ENCODE results near the gene POSTN.
"Not testable (repeated sequence)": the region's sequence is repeated elsewhere in the genome, so short reads cannot be mapped to it uniquely, and the experiment has no call there.

POSTN gene

GRCh38 chr13:37596805-37597204, 1.8 kb downstream of the POSTN start:
- no peak for DNase-seq

DNA sequence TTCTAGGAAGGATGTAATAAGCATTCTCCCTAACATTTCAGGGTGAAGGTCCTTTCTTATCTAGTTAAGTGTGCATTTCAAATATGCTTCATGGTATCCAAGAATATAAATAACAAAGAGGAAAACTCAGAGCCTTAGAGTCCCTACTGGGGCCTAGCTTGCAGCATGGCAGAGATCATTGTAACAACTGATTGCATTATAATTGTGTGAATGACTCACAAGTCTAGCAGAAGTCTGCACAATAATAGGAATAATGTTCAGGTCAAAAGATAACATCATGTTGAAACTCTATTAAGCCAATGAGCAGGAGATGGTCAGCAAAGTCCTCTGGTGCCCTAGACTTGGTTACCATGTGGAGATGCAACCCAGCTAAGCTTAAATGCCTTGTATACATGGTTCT, 3.4 kb downstream of the POSTN start:
- DNase-seq = no peak

GRCh38 chr13:37594550-37594949, 4.0 kb downstream of the POSTN start:
- DNase-seq = no peak

- not testable (repeated sequence) for DNase-seq
Observed at GRCh38 chr13:37589381-37589780, 9.2 kb downstream of the POSTN start.

- DNase-seq = no peak
Observed at GRCh38 chr13:37587236-37587635, 11.3 kb downstream of the POSTN start.

DNA sequence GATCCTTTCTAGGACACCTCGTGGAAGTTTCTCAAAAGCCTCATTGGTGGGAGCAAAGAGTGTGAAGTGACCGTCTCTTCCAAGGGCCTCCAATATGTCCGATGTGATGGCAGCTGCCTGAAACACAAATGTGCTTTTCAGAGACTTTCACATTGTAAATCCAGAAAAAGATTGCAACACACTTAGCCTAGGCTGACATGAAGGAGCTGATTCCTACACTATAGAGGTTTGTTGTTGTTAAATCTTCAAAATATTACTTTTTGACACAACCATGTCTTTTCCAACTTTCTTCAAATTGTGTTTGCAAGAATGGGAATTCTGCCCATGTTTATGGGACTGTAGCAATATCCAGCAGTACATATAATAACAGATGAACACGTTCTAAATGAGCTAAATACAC, 12.4 kb downstream of the POSTN start:
- DNase-seq = no peak

DNA sequence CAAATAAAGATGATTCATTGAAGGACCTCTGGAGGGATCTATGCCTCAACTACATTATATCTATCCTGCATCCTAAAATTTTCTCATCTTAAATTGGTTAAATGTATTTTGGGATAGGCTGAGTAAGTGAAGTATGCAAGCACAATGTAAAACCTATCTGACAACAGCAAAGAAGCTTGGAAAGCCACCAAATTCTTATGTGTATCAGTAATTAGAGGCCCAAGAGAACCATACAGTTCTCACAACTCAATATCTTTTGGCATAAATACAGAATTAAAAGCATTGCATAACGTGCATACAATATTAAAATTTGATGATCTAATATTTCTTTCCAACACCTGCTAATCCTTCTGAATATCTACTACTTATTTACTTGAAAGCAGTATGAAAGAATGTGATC, 13.0 kb downstream of the POSTN start:
- no peak for DNase-seq

GRCh38 chr13:37576601-37577000, 22.0 kb downstream of the POSTN start:
- DNase-seq = no peak

DNA sequence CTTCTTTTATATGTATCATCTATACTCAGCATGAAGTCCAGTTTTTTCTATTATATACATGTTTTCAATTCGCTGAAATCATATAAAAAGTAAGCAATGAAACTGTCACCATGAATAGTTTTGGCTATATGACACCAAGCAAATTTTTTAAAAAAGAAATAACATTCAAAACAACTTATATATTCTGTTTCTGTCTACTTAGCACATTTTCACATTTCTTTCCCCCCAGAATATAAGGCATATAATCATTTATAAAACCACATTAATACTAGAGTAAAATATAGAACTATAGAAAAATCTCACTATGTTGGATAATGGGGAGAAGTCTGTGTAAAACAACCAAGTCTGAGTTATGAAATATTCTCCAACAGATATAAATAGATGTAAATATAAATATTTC, 33.1 kb downstream of the POSTN start:
- no peak for DNase-seq

DNA sequence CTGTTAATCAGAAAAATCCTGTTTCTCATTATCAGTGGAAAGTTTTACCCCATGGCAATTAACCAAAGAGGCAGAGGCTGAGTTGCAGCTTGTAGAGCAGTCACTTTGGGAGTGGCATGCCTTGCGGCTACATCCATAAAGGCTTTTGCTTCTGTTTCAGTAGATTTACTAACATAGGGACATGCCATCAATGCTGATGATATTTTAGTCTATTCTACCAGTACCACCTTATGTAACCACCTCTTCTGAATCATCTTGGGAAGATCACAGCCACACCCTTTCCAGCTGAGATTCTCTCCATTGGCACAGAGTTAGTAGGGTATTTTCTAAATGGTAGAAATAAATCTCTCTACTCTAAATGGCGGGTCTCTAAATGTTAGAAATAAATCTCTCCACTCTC, 37.5 kb downstream of the POSTN start:
- no peak for DNase-seq

DNA sequence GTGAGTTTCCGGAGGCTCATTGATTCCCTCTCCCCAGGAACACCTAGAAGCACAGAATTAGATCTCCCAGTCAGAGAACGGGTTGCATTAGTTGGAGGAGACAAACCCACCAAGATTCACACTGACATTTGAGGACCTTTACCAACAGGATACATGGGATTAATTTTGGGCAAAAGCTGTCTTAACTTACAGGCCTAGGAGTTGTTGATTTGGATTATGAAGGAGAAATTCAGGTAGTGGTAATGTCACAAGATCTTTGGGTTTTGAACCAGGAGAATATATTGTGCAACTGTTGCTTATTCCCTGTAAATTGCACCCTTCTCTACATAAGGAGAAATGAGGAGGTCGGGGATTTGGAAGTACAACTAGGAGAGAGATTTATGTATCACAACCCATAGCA, 38.0 kb downstream of the POSTN start:
- no peak for DNase-seq

DNA sequence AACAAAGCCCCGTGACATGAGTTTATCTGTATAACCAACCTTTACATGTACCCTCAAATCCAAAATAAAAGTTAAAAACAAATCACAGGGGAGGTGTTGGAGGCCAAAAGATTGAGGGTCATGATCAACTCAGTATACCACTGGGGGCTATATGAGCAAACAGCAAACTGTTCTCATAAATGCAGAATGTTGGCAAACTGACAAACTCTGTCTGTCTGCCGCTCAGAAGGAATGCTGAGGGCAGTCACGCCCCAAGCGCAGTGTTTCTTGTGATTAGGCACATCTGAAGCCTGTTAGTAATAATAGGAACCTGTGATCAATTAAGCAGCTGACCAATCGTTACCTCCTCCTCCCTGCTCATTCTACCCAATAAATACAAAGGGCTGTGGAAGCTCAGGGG, 39.8 kb downstream of the POSTN start:
- not testable (repeated sequence) for DNase-seq

- DNase-seq = no peak
Observed at GRCh38 chr13:37546087-37546486, 52.5 kb downstream of the POSTN start.

DNA sequence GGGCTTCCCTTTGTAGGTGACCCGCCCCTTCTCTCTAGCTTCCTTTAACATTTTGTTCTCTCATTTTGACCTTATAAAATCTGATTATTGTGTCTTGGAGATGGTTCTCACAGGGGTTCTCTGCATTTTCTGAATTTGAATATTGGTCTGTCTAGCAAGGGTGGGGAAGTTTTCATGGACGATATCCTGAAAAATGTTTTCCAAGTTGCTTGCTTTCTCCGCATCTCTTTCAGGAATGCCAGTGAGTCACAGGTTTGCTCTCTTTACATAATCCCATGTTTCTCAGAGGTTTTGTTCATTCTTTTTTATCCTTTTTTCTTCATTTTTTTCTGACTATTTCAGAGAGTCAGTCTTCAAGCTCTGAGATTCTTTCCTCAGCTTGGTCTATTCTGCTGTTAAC, 53.6 kb downstream of the POSTN start:
- no peak for DNase-seq

- no peak for DNase-seq
Observed at GRCh38 chr13:37539976-37540605, 58.5 kb downstream of the POSTN start.

GRCh38 chr13:37539170-37539569, 59.4 kb downstream of the POSTN start:
- DNase-seq = no peak

DNA sequence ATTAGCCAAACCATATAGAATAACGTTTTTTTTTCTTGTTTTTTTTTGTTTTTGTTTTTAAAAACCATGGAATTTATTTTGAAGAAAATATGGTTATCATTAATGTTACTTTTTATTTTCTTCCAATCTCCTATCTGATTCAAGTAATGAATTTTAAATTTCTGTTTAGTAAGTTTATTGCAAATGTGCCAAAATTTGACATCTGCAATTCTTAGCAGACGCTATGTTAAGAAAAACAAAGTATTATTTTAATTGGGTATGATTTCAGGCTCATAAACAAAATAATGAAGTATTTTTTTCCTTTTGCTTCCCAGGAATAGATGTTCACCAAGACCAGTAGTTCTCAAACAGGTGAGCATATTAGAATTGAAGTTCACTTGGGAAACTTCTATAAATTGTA, 63.1 kb downstream of the POSTN start:
- no peak for DNase-seq

DNA sequence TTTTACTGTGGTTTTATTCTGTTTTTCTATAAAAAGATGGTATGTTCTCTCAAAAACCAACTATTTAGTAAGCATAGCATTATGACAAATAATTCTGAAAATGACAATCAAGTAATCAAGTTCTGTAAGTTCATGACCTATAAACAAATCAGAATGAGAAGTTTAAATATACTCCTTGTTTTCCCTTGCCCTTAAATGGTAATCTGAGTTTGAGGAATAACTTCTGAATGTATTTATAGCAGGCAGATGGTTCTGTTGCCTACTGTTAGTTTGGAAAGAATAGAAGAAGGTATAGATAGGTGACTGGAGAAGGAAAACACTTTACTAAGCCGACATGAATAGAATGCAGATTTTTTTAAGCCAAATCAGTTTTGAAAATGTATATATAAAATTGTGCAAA, 63.9 kb downstream of the POSTN start:
- DNase-seq = no peak

DNA sequence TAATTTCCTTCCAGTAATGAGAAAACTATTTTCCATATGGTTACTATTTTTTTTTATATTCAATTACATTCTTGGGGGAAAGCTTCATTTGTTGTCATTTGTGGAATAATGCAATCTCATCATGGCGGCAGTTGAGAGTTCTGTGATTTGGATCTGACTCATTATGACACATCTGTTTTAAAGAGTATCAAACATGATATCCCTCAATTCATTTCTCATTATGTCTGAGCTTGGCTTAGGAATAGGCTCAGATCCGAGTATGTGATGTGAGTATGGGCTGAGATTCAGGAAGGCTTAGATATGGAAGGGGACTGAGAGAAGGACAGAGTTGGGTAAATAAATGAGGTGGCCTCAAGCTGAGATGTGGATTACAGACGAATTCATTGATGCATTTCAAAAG, 64.4 kb downstream of the POSTN start:
- no peak for DNase-seq

- DNase-seq = no peak
Observed at GRCh38 chr13:37531049-37531448, 67.5 kb downstream of the POSTN start.

DNA sequence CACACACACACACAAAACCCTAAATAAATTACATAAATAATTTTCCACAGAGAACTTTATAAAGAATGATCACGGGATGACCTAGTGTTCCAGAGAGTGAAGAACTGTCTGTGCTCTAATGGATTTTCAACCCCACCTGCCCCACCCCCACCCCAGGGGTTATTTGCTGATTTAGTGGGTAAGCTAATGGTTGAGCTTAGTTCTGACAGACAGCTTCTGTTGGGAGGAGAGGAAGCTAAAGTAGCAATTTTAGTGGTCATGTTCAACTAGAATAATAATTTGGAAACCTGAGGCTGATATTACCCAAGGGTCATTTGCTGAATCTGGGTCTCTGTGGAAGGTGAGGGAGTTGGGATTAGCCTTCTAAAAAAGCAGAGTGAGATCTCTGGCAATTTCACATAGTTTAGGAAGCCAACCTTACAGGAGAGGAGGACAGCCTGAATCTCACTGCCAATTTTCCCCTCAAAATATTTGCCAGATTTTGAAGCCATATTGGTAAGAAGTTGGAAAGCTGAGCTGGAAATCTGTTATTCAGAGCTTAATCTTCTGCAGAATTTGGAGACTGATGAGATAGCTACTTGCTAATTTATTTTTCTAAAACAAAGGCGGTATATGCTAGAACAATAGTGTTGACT, 68.7 kb downstream of the POSTN start:
- DNase-seq = no peak

GRCh38 chr13:37526710-37527473, 71.7 kb downstream of the POSTN start:
- DNase-seq = peak; percentile 13

DNA sequence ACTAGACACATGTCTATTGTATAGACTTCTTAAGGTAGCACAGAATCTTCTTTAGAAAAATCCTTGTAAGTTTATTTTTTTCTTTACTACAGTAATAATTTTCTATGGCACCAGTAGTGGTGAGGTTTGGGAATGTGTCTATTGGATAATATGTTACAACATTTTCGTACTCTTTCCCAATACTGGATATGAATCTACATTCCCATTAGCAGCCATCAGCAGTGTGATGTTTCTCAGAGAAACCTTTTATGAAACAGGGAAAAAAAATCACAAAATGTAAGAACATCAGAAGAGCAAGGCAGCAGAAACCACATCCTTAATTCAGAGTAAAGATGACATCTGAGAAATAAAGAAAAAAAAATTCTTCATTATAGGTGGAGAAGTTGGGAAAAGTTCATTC, 83.3 kb downstream of the POSTN start:
- DNase-seq = no peak

Measured in NCI-H748 treated with DMSO at 0.1 percent for 48 hours (cell line).